Liver (tissue), 9 donors: ENCODE measurements around the gene TXNIP. TPM values are rescaled to one million over a fixed set of nuclear protein-coding genes. Genes with fewer than 3 reads are reported as not detected.
A peak's percentile ranks its signal among the peaks of the same experiment; 100 is the strongest.

Experiments used
- DNase-seq: peaks from one replicate; pipeline ENCODE4 v3.0.0-alpha.2; 2017; ENCODE audit warnings: low spot score
- H3K27ac ChIP-seq, 2 donors: one replicate each; pipeline ENCODE4 v1.7.0; 2013; ENCODE audit warnings: inconsistent platforms in 2 of 2, low read length in 2 of 2, control low read depth in 1 of 2, low read depth in 1 of 2, mild to moderate bottlenecking in 1 of 2
- H3K27me3 ChIP-seq, 4 donors: one replicate each; pipeline versions ENCODE4 v1.6.1 to v1.7.0; 2013; ENCODE audit warnings: low read length in 3 of 4, inconsistent platforms in 1 of 4, mild to moderate bottlenecking in 1 of 4, moderate library complexity in 1 of 4; ENCODE audit not compliant: control insufficient read depth in 4 of 4, insufficient read depth in 4 of 4
- H3K36me3 ChIP-seq, 4 donors: one replicate each; pipeline versions ENCODE4 v1.6.1 to v1.7.0; 2013; ENCODE audit warnings: low read length in 3 of 4, mild to moderate bottlenecking in 3 of 4, low read depth in 1 of 4, moderate library complexity in 1 of 4; ENCODE audit not compliant: control insufficient read depth in 4 of 4, insufficient read depth in 3 of 4
- H3K4me1 ChIP-seq, 4 donors: one replicate each; pipeline versions ENCODE4 v1.6.1 to v1.7.0; 2013; ENCODE audit warnings: low read length in 3 of 4, mild to moderate bottlenecking in 3 of 4, moderate library complexity in 1 of 4; ENCODE audit not compliant: control insufficient read depth in 4 of 4, insufficient read depth in 4 of 4
- H3K4me3 ChIP-seq, 3 donors: one replicate each; pipeline versions ENCODE4 v1.6.1 to v1.7.0; 2013; ENCODE audit warnings: low read length in 3 of 3, control low read depth in 1 of 3, low read depth in 1 of 3, mild to moderate bottlenecking in 1 of 3
- H3K9ac ChIP-seq, 2 donors: one replicate each; pipeline ENCODE4 v1.7.0; 2013; ENCODE audit warnings: low read length in 2 of 2, mild to moderate bottlenecking in 2 of 2, moderate library complexity in 2 of 2, control low read depth in 1 of 2, low read depth in 1 of 2
- H3K9me3 ChIP-seq, 4 donors: one replicate each; pipeline versions ENCODE4 v1.6.1 to v1.7.0; 2013; ENCODE audit warnings: low read length in 3 of 4; ENCODE audit not compliant: control insufficient read depth in 4 of 4
- CTCF ChIP-seq: fragments of 150-350 bp; IDR thresholded peaks from 2 replicates; pipeline ENCODE4 v1.5.1; 2017; ENCODE audit warnings: improper control_type of control experiment, low read depth, low read length; ENCODE audit not compliant: missing input control
- EGR1 ChIP-seq, 2 donors: IDR thresholded peaks; 2 replicates each; pipeline ENCODE4 v1.6.1; 2016 to 2018; ENCODE audit warnings: antibody characterized with exemption in 2 of 2, low read depth in 2 of 2
- FOXA1 ChIP-seq: IDR thresholded peaks from 2 replicates; pipeline ENCODE4 v1.6.1; 2016; ENCODE audit warnings: antibody characterized with exemption
- GABPA ChIP-seq, 2 donors: IDR thresholded peaks in 1 of 2; conservative IDR thresholded peaks in 1 of 2; 2 replicates each; pipeline ENCODE4 v1.6.1; 2016; ENCODE audit warnings: antibody characterized with exemption in 2 of 2, mild to moderate bottlenecking in 1 of 2, moderate library complexity in 1 of 2
- HNF4A ChIP-seq, 2 donors: conservative IDR thresholded peaks; 2 replicates each; pipeline ENCODE4 v1.6.1; 2016; ENCODE audit warnings: antibody characterized with exemption in 2 of 2, mild to moderate bottlenecking in 2 of 2
- HNF4G ChIP-seq: IDR thresholded peaks from 2 replicates; pipeline ENCODE4 v1.6.1; 2016; ENCODE audit warnings: antibody characterized with exemption
- JUND ChIP-seq, 2 donors: IDR thresholded peaks; 2 replicates each; pipeline ENCODE4 v1.6.1; 2016; ENCODE audit warnings: antibody characterized with exemption in 2 of 2
- NR2F2 ChIP-seq: IDR thresholded peaks from 2 replicates; pipeline ENCODE4 v1.6.1; 2016; ENCODE audit warnings: antibody characterized with exemption
- RAD21 ChIP-seq, 2 donors: IDR thresholded peaks; 2 replicates each; pipeline ENCODE4 v1.6.1; 2016; ENCODE audit warnings: antibody characterized with exemption in 2 of 2, mild to moderate bottlenecking in 2 of 2
- RXRA ChIP-seq, 2 donors: IDR thresholded peaks; 2 replicates each; pipeline ENCODE4 v1.6.1; 2017 to 2018; ENCODE audit warnings: antibody characterized with exemption in 2 of 2, mild to moderate bottlenecking in 1 of 2
- SP1 ChIP-seq: IDR thresholded peaks from 2 replicates; pipeline ENCODE4 v1.6.1; 2018; ENCODE audit warnings: antibody characterized with exemption, mild to moderate bottlenecking
- TAF1 ChIP-seq: conservative IDR thresholded peaks from 2 replicates; pipeline ENCODE4 v1.6.1; 2016; ENCODE audit warnings: antibody characterized with exemption, mild to moderate bottlenecking
- YY1 ChIP-seq: IDR thresholded peaks from 2 replicates; pipeline ENCODE4 v1.6.1; 2016; ENCODE audit warnings: antibody characterized with exemption, mild to moderate bottlenecking
- WGBS: extraction: QIAGEN DNeasy Blood & Tissue Kit; methylation state at CpG from one replicate; pipeline ENCODE4 v1.1.7; 2013; 5-methylcytosine and 5-hydroxymethylcytosine counted together
- polyA plus RNA-seq, 2 donors: library from polyadenylated mRNA; stranded (reverse) in 1 of 2; unstranded in 1 of 2; fragments of 200-250 nt in 1 of 2; fragments of >200 nt in 1 of 2; fragmentation: Nextera tagmentation in 1 of 2; extraction: Ambion mirVana in 1 of 2; gene quantifications; one replicate each; pipeline versions ENCODE4 v1.2.1 to v1.2.3, GENCODE V29; 2013 to 2015
- total RNA-seq, 2 donors: library from RNA; depleted of rRNA; stranded (reverse); fragments of >200 nt; gene quantifications; one replicate each; pipeline ENCODE4 v1.2.3, GENCODE V29; 2014
- TF ChIP-seq, protein P1 (sequence below): IDR thresholded peaks from 2 replicates; pipeline ENCODE4 v1.6.1; 2016; ENCODE audit warnings: antibody characterized with exemption
- TF ChIP-seq, protein P2 (sequence below): IDR thresholded peaks from 2 replicates; pipeline ENCODE4 v1.6.1; 2016; ENCODE audit warnings: antibody characterized with exemption
- TF ChIP-seq, protein P3 (sequence below): IDR thresholded peaks from 2 replicates; pipeline ENCODE4 v1.6.1; 2016; ENCODE audit warnings: antibody characterized with exemption
- donor health status: healthy.
- donor health status: healthy.
- donor health status: healthy.
- donor health status: healthy.
- donor health status: healthy.

TXNIP gene
- total and polyA plus RNA-seq, 4 donors = 53.8 to 223 (median 92.0) TPM

DNA sequence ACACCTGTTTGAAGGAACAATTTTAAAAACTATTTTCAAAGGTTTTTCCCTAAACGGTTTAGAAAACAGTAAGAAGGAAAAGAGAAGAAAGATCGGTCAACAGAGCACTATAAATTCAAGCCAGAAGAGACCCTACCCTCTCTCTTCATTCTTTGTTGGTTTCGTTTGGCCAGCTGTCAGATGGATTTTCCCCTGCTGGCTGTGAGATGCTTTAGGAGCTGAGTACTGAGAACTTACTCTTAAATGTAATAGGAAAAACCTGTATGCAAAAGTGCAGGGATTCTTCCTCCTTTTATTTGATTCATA is 1.3 kb upstream of the TXNIP start:
- H3K27me3 ChIP-seq = no peaks in the 10 kb centered on the region
- 42% methylated on average over 3 of the region's 3 CpGs for WGBS
- peaks cover 4 to 27% (median 19%) of the 10 kb centered on the region in 4 donors for H3K36me3 ChIP-seq
- peak overlapping the region; percentile 87 to 97 for H3K9ac ChIP-seq
- TF ChIP-seq NR2F2 = no peak
- no peak for TF ChIP-seq HNF4A (conservative IDR thresholded peaks at IDR 0.05)
- TF ChIP-seq EGR1 (IDR thresholded peaks at IDR 0.05; ENCODE audit: low read depth in 2 of 2) = no peak
- TF ChIP-seq TAF1 = no peak
- TF ChIP-seq, protein P1, sequence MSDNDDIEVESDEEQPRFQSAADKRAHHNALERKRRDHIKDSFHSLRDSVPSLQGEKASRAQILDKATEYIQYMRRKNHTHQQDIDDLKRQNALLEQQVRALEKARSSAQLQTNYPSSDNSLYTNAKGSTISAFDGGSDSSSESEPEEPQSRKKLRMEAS = no peak
- no peak for TF ChIP-seq CTCF
- TF ChIP-seq, protein P2, sequence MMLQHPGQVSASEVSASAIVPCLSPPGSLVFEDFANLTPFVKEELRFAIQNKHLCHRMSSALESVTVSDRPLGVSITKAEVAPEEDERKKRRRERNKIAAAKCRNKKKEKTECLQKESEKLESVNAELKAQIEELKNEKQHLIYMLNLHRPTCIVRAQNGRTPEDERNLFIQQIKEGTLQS = no peak
- no peak for TF ChIP-seq YY1
- no peak for TF ChIP-seq FOXA1
- no peak for TF ChIP-seq GABPA (IDR thresholded peaks at IDR 0.05 in 1 of 2, conservative IDR thresholded peaks at IDR 0.05 in 1 of 2)
- no peak for TF ChIP-seq JUND (IDR thresholded peaks at IDR 0.05)
- TF ChIP-seq RXRA (IDR thresholded peaks at IDR 0.05) = no peak
- no peak for TF ChIP-seq HNF4G
- TF ChIP-seq, protein P3, sequence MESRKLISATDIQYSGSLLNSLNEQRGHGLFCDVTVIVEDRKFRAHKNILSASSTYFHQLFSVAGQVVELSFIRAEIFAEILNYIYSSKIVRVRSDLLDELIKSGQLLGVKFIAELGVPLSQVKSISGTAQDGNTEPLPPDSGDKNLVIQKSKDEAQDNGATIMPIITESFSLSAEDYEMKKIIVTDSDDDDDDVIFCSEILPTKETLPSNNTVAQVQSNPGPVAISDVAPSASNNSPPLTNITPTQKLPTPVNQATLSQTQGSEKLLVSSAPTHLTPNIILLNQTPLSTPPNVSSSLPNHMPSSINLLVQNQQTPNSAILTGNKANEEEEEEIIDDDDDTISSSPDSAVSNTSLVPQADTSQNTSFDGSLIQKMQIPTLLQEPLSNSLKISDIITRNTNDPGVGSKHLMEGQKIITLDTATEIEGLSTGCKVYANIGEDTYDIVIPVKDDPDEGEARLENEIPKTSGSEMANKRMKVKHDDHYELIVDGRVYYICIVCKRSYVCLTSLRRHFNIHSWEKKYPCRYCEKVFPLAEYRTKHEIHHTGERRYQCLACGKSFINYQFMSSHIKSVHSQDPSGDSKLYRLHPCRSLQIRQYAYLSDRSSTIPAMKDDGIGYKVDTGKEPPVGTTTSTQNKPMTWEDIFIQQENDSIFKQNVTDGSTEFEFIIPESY = no peak
- TF ChIP-seq SP1 = no peak
- no peak for TF ChIP-seq RAD21 (IDR thresholded peaks at IDR 0.05)
- no peak for DNase-seq
- peak overlapping the region in 2 of 3 donors; percentile 4 to 49 for H3K4me3 ChIP-seq
- no peaks in the 10 kb centered on the region for H3K9me3 ChIP-seq
- peaks cover 12 to 53% (median 40%) of the 10 kb centered on the region in 4 donors for H3K4me1 ChIP-seq
- peak overlapping the region; percentile 95 to 96 for H3K27ac ChIP-seq

GRCh38 chr1:145997016-145997717 is 788 bp upstream of the TXNIP start:
- DNase-seq = peak; percentile 55
- 28% methylated on average over 12 of the region's 12 CpGs for WGBS
- H3K36me3 ChIP-seq = peaks cover 6 to 29% (median 20%) of the 10 kb centered on the region in 4 donors
- TF ChIP-seq FOXA1 = no peak
- no peak for TF ChIP-seq RXRA (IDR thresholded peaks at IDR 0.05)
- TF ChIP-seq EGR1 (IDR thresholded peaks at IDR 0.05; ENCODE audit: low read depth in 2 of 2) = no peak
- TF ChIP-seq NR2F2 = no peak
- no peak for TF ChIP-seq HNF4G
- TF ChIP-seq, protein P3 = no peak
- H3K27ac ChIP-seq = peak overlapping the region; percentile 95 to 96
- peaks cover 14 to 57% (median 44%) of the 10 kb centered on the region in 4 donors for H3K4me1 ChIP-seq
- H3K27me3 ChIP-seq = no peaks in the 10 kb centered on the region
- H3K4me3 ChIP-seq = peak overlapping the region; percentile 49 to 78 (median 77)
- H3K9me3 ChIP-seq = no peaks in the 10 kb centered on the region
- peak overlapping the region; percentile 87 to 97 for H3K9ac ChIP-seq
